GM19351 (cell line): Measurements from ENCODE around the gene DEAF1.

ENCODE experiments used
- ATAC-seq: cut with Tn5 transposase; IDR thresholded peaks from one replicate; pipeline ENCODE4 v1.9.1; 2021; ENCODE audit warnings: mild to moderate bottlenecking, moderate library complexity; ENCODE audit not compliant: unreplicated experiment

The DEAF1 gene

GRCh38 chr11:597166-597725 is 97.8 kb downstream of the DEAF1 start:
- ATAC-seq = no peak

- no peak for ATAC-seq
These were observed 98.6 kb downstream of the DEAF1 start for GRCh38 chr11:596374-596773.

GRCh38 chr11:595400-595799 is 99.6 kb downstream of the DEAF1 start:
- ATAC-seq = no peak
